HG02981 (cell line): ENCODE data around the gene RPS19BP1.

ENCODE experiments used
- ATAC-seq: cut with Tn5 transposase; IDR thresholded peaks from one replicate; pipeline ENCODE4 v1.9.1; 2021; ENCODE audit warnings: mild to moderate bottlenecking, moderate library complexity; ENCODE audit not compliant: unreplicated experiment

RPS19BP1 gene

GRCh38 chr22:39559456-39560105, 27.0 kb upstream of the RPS19BP1 start:
- no peak for ATAC-seq

DNA sequence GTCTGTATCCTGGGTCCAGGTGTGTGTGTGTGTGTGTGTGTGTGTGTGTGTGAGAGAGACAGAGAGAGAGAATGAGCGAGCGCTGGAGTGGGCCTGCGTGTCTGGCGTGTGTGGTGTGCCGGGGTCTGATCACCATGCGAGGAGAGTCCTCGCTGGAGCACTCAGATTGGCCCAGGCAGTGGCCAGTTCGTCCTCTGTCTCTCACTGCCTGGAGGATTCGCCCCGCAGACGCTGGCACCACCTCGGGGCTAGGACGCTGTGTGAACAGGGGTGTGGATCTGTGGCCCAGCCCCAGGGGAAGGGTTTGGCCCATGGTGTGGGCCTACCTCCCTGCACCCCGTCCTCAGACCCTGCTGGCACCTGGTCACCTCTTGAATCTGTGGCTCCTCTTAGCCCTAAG, 26.4 kb upstream of the RPS19BP1 start:
- ATAC-seq: no peak

DNA sequence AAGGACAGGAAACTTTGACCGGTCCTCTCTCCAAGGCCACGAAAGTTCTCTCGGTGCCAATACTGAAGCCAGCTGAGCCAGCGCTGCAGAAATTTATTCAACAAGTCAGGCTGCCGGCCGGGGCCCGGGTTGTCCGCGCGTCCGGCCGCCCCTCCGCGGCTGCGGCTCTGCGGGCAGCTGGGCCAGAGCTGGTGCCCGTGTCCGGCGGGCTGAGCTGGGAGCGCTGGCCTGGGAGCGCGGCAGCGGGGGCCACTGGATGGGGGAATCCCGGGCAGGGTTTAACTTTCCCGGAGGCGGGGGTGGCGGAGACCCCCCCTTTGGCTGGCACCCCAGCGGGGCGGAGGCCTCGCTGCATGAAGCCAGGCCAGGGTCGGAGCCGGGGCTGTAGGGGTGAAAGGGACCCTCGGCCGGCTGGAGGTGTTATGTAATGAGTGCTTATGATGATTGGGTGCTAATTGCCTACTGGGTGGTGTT, 25.7 kb upstream of the RPS19BP1 start:
- ATAC-seq: no peak

DNA sequence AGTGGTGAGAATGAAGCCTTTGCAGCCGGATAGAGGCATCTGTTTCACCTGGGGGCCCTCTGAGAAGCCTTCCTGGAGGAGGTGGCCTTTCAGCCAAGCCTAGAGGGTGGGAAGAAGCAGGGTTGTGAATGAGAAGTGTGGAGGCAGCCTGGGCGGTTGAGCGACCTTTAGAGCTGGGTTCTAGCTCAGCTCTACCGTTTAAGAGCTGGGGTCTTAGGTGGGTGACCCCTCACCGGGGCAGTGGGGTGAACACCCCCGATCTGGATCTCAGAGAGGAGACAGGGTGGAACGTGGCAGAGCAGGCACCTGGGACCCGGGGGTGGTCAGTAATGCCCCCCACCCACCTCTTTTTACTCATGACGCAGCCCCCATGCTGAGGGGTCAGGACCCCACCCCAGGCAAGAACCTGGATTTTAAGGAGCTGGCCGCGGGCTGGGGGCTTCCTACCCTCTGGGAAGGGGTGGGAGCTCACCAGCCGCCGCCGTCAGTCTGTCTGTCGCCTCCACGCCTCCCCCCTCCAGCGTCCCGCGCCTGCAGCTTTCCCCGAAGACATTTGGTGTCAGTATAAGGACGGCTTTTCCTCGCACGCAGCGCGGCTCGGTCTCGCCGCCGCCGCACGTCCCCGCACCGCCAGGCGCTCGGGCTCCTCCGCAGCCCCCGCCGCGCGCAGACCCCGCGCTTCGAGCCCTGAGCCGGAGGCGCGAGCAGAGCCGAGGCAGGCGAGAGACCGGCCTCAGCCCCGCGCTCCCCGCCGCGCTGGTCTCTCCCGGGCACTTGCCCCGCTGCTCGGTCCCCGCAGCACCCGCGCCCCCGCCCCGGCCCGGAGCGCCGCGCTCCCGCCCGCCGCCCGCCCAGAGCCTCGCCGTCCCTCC, 24.7 kb upstream of the RPS19BP1 start:
- ATAC-seq: no peak

DNA sequence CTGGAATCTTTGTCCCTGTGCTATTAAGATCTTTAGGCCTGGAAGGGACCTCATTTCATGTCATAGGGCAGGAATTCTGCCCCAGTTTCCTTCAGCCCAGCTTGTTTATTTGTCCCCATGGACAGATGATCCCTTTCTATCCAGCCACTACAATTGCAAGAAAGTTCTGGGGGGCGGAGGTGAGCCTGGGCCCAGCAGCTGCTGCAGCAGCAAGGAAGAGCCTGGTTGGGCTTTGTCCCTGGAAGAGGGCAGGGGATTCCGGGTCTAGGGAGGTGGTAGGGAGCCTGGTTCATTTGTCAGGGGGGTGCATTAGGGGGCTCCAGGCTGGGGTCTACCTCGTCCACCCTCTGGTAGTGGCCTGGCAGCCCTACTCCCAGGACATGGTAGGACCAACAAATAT, 21.6 kb upstream of the RPS19BP1 start:
- no peak for ATAC-seq

DNA sequence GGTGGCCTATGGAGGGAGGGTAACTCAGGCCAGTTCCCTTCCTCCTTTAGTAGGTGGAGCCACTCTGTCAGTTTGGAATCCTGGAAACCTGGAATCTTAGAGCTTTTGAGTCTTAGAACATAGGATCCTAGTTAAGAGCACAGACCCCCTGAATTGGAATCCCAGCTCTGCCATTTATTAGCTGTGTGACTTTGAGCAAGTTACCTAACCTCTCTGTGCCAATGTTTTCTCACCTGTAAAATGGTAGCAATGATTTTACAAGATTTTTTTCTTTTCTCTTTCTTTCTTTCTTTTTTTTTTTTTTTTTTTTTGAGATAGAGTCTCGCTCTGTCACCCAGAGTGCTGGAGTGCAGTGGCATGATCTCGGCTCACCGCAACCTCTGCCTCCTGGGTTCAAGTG, 20.9 kb upstream of the RPS19BP1 start:
- no peak for ATAC-seq

GRCh38 chr22:39547587-39547947, 15.0 kb upstream of the RPS19BP1 start:
- no peak for ATAC-seq

GRCh38 chr22:39546889-39547586, 14.5 kb upstream of the RPS19BP1 start:
- ATAC-seq: no peak

DNA sequence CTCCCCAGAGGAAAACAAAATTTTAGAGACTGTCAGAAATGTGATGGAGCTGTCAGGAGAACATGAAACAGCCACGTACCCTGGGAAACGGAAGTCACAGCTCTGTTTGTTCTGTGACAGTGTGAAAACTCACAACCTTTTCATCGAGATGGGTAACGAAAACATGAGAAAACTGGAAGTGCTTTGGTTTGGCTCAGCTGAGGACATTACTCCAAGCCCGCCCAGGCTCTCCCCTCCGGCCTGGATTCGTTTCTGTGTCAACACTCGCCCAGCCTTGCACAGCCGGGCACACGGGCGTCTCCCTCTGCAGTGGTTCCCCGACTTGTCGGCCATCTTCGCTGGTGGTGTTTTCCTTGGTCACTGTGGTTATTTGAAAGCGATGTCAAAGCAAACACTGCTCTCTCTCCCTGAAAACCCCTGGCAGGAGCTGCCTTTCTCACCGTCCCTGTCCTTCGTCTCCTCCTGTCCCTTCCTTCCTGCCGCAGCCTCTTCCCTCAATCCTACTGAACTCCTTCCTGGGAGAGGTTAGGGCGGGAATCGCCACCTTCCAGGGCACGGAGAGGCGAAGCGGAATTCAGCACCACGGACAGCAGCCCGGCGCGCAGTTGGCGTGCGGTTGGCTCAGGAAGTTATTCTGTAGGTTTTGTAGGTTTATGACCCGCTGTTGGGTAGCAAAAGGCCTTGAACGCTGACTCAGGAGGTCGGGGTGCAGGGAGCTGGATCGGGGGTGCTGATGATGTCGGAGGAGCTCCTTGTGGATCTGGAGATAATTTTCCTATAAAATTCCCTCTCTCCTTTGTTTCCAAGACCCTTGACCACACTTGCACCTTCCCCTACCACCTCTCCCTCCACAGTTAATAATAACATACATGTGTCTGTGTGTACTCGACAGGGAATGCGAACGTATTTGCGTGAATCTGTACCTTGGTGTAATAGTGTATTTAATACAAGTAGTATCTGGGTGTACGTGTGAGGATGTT, 13.1 kb upstream of the RPS19BP1 start:
- no peak for ATAC-seq

DNA sequence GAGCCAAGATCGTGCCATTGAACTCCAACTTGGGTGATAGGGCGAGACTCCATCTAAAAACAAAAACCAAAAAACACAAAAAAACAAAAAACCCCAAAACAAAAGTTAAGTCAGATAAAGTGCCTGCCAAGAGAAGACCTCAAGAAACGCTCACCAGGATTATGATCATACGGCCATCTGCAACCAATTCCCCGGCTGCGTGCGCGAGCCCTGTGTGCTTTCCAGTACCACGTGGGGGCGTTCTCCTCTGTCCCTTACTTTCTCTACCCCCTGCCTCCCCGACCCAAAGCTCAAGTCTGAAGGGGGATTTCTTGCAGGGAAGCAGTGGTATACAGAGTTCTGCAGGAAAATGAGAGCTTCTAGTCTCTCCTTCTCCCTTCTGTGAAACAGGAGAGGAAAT, 10.5 kb upstream of the RPS19BP1 start:
- ATAC-seq: no peak

DNA sequence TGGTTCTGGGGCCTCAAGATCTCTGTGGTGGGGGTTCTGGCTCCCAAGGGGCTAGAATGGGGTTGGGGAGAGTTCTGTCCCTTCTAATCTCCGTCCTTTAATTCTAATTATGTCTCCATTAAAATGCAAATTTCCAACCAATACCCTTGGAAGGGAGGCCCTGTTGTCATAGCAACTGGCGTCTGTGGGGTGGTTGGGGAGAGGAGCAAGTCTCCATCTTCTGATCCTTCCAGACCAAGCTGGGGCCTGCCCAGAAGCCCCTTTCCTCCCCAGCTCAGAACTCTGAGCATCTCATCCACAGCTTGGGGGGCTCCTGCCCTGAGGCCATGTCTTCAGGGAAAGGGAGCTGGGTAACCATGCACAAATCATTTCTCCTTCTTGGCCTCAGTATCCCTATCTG, 5.4 kb upstream of the RPS19BP1 start:
- ATAC-seq: no peak

DNA sequence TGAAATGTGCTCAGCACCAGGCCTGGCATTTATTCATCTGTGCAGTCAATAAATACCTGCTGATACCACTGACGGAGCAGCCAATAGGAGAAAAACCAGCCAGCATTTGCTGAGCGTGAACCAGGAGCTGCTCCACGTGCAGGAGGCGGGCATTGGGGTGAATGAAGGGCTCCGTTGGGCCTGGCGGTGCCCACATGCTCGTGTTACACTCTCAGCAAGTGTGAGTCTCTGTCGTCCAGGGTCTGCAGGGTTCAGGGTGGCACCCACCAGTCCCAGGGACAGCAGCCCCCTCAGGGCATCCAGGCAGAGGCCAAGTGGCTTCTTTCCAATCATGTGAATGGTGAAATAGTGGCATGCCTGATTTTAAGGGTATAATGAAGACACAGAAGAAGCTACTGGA, 4.2 kb upstream of the RPS19BP1 start:
- no peak for ATAC-seq

GRCh38 chr22:39535831-39536449, 3.4 kb upstream of the RPS19BP1 start:
- ATAC-seq: no peak

GRCh38 chr22:39535357-39535725, 2.8 kb upstream of the RPS19BP1 start:
- no peak for ATAC-seq

DNA sequence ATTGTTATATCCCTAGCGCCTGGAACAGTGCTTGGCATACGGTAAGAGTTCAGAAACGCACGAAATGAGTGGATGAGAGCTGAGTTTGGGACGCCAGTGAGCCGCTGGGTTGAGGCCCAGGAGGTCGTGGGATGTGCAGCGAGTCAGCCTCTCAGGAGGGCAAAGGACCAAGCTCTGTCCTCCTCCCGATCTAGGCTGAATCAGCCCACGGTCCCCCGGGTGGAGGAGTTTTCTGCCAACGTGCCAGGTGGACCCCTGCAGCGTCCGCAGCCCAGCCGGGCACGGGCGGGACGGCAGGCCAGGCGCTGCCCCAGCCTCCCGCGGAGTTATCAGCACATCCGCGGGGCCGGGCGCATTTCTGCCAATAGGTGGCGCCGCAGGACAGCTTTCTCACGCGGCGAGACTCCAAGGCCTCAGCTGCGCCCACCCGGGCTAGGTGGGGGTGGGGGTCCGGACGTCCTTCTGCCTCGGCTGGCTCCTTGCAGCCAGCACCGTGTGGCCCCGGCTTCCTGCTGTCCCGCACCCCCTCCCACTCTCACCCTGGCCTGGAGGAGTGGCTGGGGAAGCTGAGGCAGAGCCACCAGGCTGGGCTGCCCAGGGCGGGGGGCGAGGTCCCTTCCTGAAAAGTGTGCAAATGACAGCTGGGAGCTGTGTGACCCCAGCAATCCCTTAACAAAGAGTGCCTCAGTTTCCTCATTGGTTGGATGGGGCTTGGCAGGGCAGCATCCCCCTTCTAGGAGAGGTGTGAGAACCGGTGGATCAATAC, 2.2 kb upstream of the RPS19BP1 start:
- no peak for ATAC-seq

- no peak for ATAC-seq
These were observed 1.6 kb upstream of the RPS19BP1 start for GRCh38 chr22:39534092-39534506.

DNA sequence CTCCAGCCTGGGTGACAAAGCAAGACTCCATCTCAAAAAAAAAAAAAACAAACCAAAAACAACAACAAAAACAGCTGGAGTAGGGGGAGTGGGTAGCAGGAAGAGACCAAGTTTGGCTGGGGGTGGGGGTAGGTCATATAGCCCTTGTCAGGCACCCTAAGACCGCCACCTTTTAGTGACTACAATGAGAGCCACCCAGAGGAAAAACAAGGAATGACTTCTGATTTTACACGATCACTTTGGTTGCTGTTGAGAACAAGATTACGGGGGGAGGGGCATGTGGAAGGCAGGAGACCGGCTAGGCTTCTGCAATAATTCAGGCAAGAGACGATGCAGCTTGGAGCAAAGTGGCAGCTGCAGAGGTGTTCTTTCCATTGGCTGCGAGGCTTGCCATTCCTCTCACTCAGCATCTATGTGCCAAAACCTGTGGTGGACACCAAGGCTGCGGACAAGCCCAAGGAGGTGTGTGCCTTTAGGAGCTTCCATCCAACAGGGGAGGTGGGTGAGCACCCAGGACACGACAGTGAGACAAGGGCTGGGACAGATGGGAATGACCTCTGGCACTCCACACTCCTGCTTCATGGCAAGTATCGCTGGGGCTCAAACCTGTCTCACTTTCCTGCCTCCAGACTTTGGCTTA, 1.7 kb downstream of the RPS19BP1 start:
- ATAC-seq: no peak

GRCh38 chr22:39530116-39530515, 2.4 kb downstream of the RPS19BP1 start:
- ATAC-seq: no peak

DNA sequence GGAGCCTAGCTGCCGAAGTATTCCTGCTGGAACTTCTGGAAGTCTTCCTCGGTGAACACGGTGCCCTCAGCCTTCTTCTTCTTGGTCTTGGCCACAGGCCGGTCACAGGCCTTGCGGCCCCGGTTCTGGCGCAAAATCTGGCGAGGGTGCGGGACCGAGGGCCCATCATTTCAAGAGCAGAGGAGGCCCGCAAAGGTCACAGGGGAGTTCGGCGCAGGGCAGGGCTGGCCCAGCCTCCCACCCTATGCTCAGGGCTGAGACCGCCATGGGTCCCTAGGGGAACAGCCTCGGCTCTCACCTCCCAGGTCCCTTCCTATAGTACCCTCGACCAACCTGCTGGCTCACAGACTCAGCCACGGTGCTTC, 3.1 kb downstream of the RPS19BP1 start:
- ATAC-seq: no peak
